Measurements from ENCODE around the gene FARS2. TPM values are rescaled to one million over a fixed set of nuclear protein-coding genes. Genes with fewer than 3 reads are reported as not detected.
"Not testable (repeated sequence)": the region's sequence is repeated elsewhere in the genome, so short reads cannot be mapped to it uniquely, and the experiment has no call there.

The FARS2 gene
- total RNA-seq, 2 experiments from 2014 or later = 16.7 to 20.2 TPM

GRCh38 chr6:5778317-5778857, 517.1 kb downstream of the FARS2 start:
- ChIA-PET POLR2A (interaction anchor here (0.6 kb wide), 1 partner anchor 432 kb away, joined by 4 read pairs; no protein-coding TSS in a partner anchor), CTCF (no interaction called here)
- H3K27ac Mint-ChIP-seq = no peak overlapping the region
- no peaks in the 10 kb centered on the region for H3K36me3 Mint-ChIP-seq (ENCODE audit: low read depth)
- DNase-seq (no peak), ATAC-seq (no peak)
- no peaks in the 10 kb centered on the region for H3K27me3 Mint-ChIP-seq (ENCODE audit: low read depth)
- no peaks in the 10 kb centered on the region for H3K4me1 Mint-ChIP-seq (ENCODE audit: low read depth)
- H3K4me3 Mint-ChIP-seq = no peak overlapping the region
- no peaks in the 10 kb centered on the region for H3K9me3 Mint-ChIP-seq (ENCODE audit: insufficient read depth)

- H3K36me3 Mint-ChIP-seq (ENCODE audit: low read depth) = no peaks in the 10 kb centered on the region
- H3K4me3 Mint-ChIP-seq = no peak overlapping the region
- no peak overlapping the region for H3K27ac Mint-ChIP-seq
- H3K4me1 Mint-ChIP-seq (ENCODE audit: low read depth) = no peaks in the 10 kb centered on the region
- no peak for DNase-seq
- no peak for ATAC-seq
- POLR2A ChIA-PET = interaction anchor here (0.6 kb wide), 1 partner anchor 432 kb away, joined by 4 read pairs; no protein-coding TSS in a partner anchor
- H3K27me3 Mint-ChIP-seq (ENCODE audit: low read depth) = no peaks in the 10 kb centered on the region
- CTCF ChIA-PET = no interaction called here
- H3K9me3 Mint-ChIP-seq (ENCODE audit: insufficient read depth) = no peaks in the 10 kb centered on the region
These were observed 517.6 kb downstream of the FARS2 start for GRCh38 chr6:5778906-5779305.

- DNase-seq (no peak), ATAC-seq (no peak)
- no peaks in the 10 kb centered on the region for H3K27me3 Mint-ChIP-seq (ENCODE audit: low read depth)
- H3K27ac Mint-ChIP-seq = no peak overlapping the region
- H3K4me1 Mint-ChIP-seq (ENCODE audit: low read depth) = no peaks in the 10 kb centered on the region
- ChIA-PET CTCF (no interaction called here), POLR2A (no interaction called here)
- no peaks in the 10 kb centered on the region for H3K36me3 Mint-ChIP-seq (ENCODE audit: low read depth)
- no peaks in the 10 kb centered on the region for H3K9me3 Mint-ChIP-seq (ENCODE audit: insufficient read depth)
- H3K4me3 Mint-ChIP-seq = no peak overlapping the region
These were observed 519.7 kb downstream of the FARS2 start for GRCh38 chr6:5781019-5781418.

- ChIA-PET CTCF (no interaction called here), POLR2A (no interaction called here)
- H3K27me3 Mint-ChIP-seq (ENCODE audit: low read depth) = no peaks in the 10 kb centered on the region
- no peak overlapping the region for H3K4me3 Mint-ChIP-seq
- ATAC-seq (no peak), DNase-seq (no peak)
- no peak overlapping the region for H3K27ac Mint-ChIP-seq
- H3K36me3 Mint-ChIP-seq (ENCODE audit: low read depth) = no peaks in the 10 kb centered on the region
- H3K4me1 Mint-ChIP-seq (ENCODE audit: low read depth) = peaks cover 4% of the 10 kb centered on the region
- no peaks in the 10 kb centered on the region for H3K9me3 Mint-ChIP-seq (ENCODE audit: insufficient read depth)
These were observed 520.7 kb downstream of the FARS2 start for GRCh38 chr6:5781966-5782556.

GRCh38 chr6:5782783-5783547, 521.7 kb downstream of the FARS2 start:
- Mint-ChIP-seq H3K4me1 (ENCODE audit: low read depth) (peaks cover 11% of the 10 kb centered on the region), H3K27me3 (ENCODE audit: low read depth) (no peaks in the 10 kb centered on the region), H3K4me3 (no peak overlapping the region), H3K36me3 (ENCODE audit: low read depth) (no peaks in the 10 kb centered on the region), H3K27ac (no peak overlapping the region), H3K9me3 (ENCODE audit: insufficient read depth) (no peaks in the 10 kb centered on the region)
- ChIA-PET CTCF (no interaction called here), POLR2A (no interaction called here)
- ATAC-seq (no peak), DNase-seq (no peak)

- DNase-seq = no peak
- ChIA-PET POLR2A (no interaction called here), CTCF (interaction anchor here (1.0 kb wide), 1 partner anchor 313 kb away, joined by 3 read pairs; no protein-coding TSS in a partner anchor)
- H3K36me3 Mint-ChIP-seq (ENCODE audit: low read depth) = no peaks in the 10 kb centered on the region
- peaks cover 11% of the 10 kb centered on the region for H3K4me1 Mint-ChIP-seq (ENCODE audit: low read depth)
- H3K4me3 Mint-ChIP-seq = no peak overlapping the region
- ATAC-seq = no peak
- H3K27ac Mint-ChIP-seq = no peak overlapping the region
- H3K9me3 Mint-ChIP-seq (ENCODE audit: insufficient read depth) = no peaks in the 10 kb centered on the region
- no peaks in the 10 kb centered on the region for H3K27me3 Mint-ChIP-seq (ENCODE audit: low read depth)
These were observed 522.3 kb downstream of the FARS2 start for GRCh38 chr6:5783584-5784089.

- H3K9me3 Mint-ChIP-seq (ENCODE audit: insufficient read depth) = no peaks in the 10 kb centered on the region
- peaks cover 11% of the 10 kb centered on the region for H3K4me1 Mint-ChIP-seq (ENCODE audit: low read depth)
- ChIA-PET POLR2A (no interaction called here), CTCF (no interaction called here)
- H3K4me3 Mint-ChIP-seq = no peak overlapping the region
- H3K27me3 Mint-ChIP-seq (ENCODE audit: low read depth) = no peaks in the 10 kb centered on the region
- H3K36me3 Mint-ChIP-seq (ENCODE audit: low read depth) = no peaks in the 10 kb centered on the region
- no peak for DNase-seq
- no peak for ATAC-seq
- H3K27ac Mint-ChIP-seq = no peak overlapping the region
These were observed 523.9 kb downstream of the FARS2 start for GRCh38 chr6:5785249-5785648.

- ATAC-seq (no peak), DNase-seq (no peak)
- H3K4me1 Mint-ChIP-seq (ENCODE audit: low read depth) = peaks cover 11% of the 10 kb centered on the region
- no peaks in the 10 kb centered on the region for H3K36me3 Mint-ChIP-seq (ENCODE audit: low read depth)
- no peaks in the 10 kb centered on the region for H3K27me3 Mint-ChIP-seq (ENCODE audit: low read depth)
- CTCF ChIA-PET = no interaction called here
- no peaks in the 10 kb centered on the region for H3K9me3 Mint-ChIP-seq (ENCODE audit: insufficient read depth)
- POLR2A ChIA-PET = no interaction called here
- no peak overlapping the region for H3K4me3 Mint-ChIP-seq
- no peak overlapping the region for H3K27ac Mint-ChIP-seq
These were observed 525.1 kb downstream of the FARS2 start for GRCh38 chr6:5786321-5786968.

GRCh38 chr6:5786969-5787720, 525.8 kb downstream of the FARS2 start:
- DNase-seq = peak; percentile 29
- ChIA-PET CTCF (no interaction called here), POLR2A (no interaction called here)
- no peaks in the 10 kb centered on the region for H3K36me3 Mint-ChIP-seq (ENCODE audit: low read depth)
- H3K4me3 Mint-ChIP-seq = no peak overlapping the region
- peaks cover 11% of the 10 kb centered on the region for H3K4me1 Mint-ChIP-seq (ENCODE audit: low read depth)
- no peaks in the 10 kb centered on the region for H3K27me3 Mint-ChIP-seq (ENCODE audit: low read depth)
- H3K9me3 Mint-ChIP-seq (ENCODE audit: insufficient read depth) = no peaks in the 10 kb centered on the region
- no peak for ATAC-seq
- H3K27ac Mint-ChIP-seq = no peak overlapping the region

GRCh38 chr6:5789426-5789825, 528.1 kb downstream of the FARS2 start:
- POLR2A ChIA-PET; H3K9me3 Mint-ChIP-seq (ENCODE audit: insufficient read depth); H3K27ac Mint-ChIP-seq; H3K36me3 Mint-ChIP-seq (ENCODE audit: low read depth); H3K4me3 Mint-ChIP-seq; ATAC-seq; CTCF ChIA-PET; H3K27me3 Mint-ChIP-seq (ENCODE audit: low read depth); DNase-seq: not testable (repeated sequence)
- peaks cover 11% of the 10 kb centered on the region for H3K4me1 Mint-ChIP-seq (ENCODE audit: low read depth)

GRCh38 chr6:5796555-5796954, 535.2 kb downstream of the FARS2 start:
- H3K9me3 Mint-ChIP-seq (ENCODE audit: insufficient read depth); H3K4me1 Mint-ChIP-seq (ENCODE audit: low read depth); DNase-seq; POLR2A ChIA-PET; H3K4me3 Mint-ChIP-seq; ATAC-seq; H3K27me3 Mint-ChIP-seq (ENCODE audit: low read depth); H3K36me3 Mint-ChIP-seq (ENCODE audit: low read depth); H3K27ac Mint-ChIP-seq; CTCF ChIA-PET: not testable (repeated sequence)
